Lower leg skin (tissue), 4 donors: Measurements from ENCODE around the gene PSMG4. TPM values are rescaled to one million over a fixed set of nuclear protein-coding genes. Genes with fewer than 3 reads are reported as not detected.

Experiments
- DNase-seq, 2 donors: peaks; one replicate each; pipeline ENCODE4 v3.0.0-alpha.2; 2019; ENCODE audit warnings: low spot score in 2 of 2
- H3K4me3 ChIP-seq: fragments of 200-600 bp; sonication (generic); 2 replicates; pipeline ENCODE4 v1.5.1; 2017; ENCODE audit warnings: mild to moderate bottlenecking, low read depth; ENCODE audit not compliant: poor library complexity, severe bottlenecking
- POLR2A ChIP-seq, 2 donors: fragments of 450-650 bp; IDR thresholded peaks; one replicate each; pipeline ENCODE4 v1.6.1; 2016 to 2017; ENCODE audit warnings: antibody characterized with exemption in 2 of 2, mild to moderate bottlenecking in 1 of 2, moderate library complexity in 1 of 2
- WGBS, 2 donors: methylation state at CpG; one replicate each; pipeline ENCODE4 v1.1.5; 2018; 5-methylcytosine and 5-hydroxymethylcytosine counted together
- intact Hi-C: fragments of 100-400 bp; cut with DNase I; formaldehyde crosslinking; loops from one replicate; pipeline ENCODE4 v1.15.0; 2023; ENCODE audit warnings: low total_unique reads
- total RNA-seq, 4 donors: library from RNA; depleted of rRNA; stranded (reverse); fragments of >200 nt; gene quantifications; one replicate each; pipeline ENCODE4 v1.1.0, GENCODE V29; 2016
- TF ChIP-seq, protein P1 (sequence below), 3 donors: fragments of 450-650 bp; IDR thresholded peaks; one replicate each; pipeline ENCODE4 v1.5.1; 2016; ENCODE audit warnings: antibody characterized with exemption in 3 of 3, mild to moderate bottlenecking in 3 of 3, moderate library complexity in 2 of 3

The PSMG4 gene
- total RNA-seq, 4 donors from 2014 or later: 16.2 to 22.1 (median 19.1) TPM

GRCh38 chr6:3264356-3264755 lies 5.6 kb downstream of the PSMG4 start:
- DNase-seq: no peak
- TF ChIP-seq, protein P1, sequence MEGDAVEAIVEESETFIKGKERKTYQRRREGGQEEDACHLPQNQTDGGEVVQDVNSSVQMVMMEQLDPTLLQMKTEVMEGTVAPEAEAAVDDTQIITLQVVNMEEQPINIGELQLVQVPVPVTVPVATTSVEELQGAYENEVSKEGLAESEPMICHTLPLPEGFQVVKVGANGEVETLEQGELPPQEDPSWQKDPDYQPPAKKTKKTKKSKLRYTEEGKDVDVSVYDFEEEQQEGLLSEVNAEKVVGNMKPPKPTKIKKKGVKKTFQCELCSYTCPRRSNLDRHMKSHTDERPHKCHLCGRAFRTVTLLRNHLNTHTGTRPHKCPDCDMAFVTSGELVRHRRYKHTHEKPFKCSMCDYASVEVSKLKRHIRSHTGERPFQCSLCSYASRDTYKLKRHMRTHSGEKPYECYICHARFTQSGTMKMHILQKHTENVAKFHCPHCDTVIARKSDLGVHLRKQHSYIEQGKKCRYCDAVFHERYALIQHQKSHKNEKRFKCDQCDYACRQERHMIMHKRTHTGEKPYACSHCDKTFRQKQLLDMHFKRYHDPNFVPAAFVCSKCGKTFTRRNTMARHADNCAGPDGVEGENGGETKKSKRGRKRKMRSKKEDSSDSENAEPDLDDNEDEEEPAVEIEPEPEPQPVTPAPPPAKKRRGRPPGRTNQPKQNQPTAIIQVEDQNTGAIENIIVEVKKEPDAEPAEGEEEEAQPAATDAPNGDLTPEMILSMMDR (IDR thresholded peaks at IDR 0.05): no peak
- TF ChIP-seq POLR2A (IDR thresholded peaks at IDR 0.05): no peak
- intact Hi-C loops: no loop called here
- WGBS, 2 donors: 77 to 84% methylated on average over 3 of the region's 3 CpGs
- H3K4me3 ChIP-seq: no peak overlapping the region

DNA sequence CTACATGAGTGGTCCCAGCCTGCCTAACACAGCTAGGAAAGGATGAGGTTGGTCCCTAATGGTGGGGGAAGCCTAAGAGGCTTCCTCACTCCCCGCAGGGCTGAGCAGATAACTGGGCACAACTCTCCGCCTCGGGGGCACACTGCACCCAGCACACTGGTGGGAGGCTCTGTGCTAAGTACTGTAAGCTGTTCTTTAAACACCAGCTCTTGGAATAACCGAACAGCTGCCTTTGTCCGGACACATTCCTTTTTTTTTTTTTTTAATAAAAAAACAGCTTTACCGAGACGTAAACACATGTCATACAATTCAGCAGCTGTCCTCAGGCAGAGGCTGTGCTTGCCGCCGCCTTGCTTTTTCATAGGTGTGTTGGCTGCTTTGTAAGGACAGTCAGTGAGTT lies 6.9 kb downstream of the PSMG4 start:
- H3K4me3 ChIP-seq: no peak overlapping the region
- no peak for DNase-seq
- 44 to 67% methylated on average over 9 of the region's 9 CpGs for WGBS, 2 donors
- intact Hi-C loops: no loop called here
- TF ChIP-seq POLR2A (IDR thresholded peaks at IDR 0.05): no peak
- TF ChIP-seq, protein P1 (IDR thresholded peaks at IDR 0.05): no peak

DNA sequence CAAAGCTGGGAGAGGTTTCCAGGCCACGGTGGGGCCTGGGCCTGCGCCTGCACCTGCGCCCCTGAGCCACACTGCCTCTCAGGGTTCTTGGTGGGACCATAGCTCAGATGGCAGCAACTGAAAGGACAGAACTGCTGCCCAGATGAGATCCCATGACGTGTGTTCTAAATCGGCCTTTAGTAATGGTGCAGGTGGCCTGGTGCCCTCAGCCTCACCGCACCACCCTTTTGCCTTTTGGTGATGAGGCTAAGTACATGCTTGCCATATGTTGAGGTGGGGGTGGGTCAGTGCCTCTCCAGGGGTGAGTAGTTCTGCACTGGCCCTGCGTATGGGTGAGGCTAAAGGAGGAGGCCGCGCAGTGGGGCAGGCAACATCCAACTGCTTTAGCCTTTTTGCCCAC lies 7.4 kb downstream of the PSMG4 start:
- 61 to 78% methylated on average over 8 to 9 of the region's 9 CpGs for WGBS, 2 donors
- no peak for TF ChIP-seq POLR2A (IDR thresholded peaks at IDR 0.05)
- TF ChIP-seq, protein P1 (IDR thresholded peaks at IDR 0.05): no peak
- DNase-seq: no peak

DNA sequence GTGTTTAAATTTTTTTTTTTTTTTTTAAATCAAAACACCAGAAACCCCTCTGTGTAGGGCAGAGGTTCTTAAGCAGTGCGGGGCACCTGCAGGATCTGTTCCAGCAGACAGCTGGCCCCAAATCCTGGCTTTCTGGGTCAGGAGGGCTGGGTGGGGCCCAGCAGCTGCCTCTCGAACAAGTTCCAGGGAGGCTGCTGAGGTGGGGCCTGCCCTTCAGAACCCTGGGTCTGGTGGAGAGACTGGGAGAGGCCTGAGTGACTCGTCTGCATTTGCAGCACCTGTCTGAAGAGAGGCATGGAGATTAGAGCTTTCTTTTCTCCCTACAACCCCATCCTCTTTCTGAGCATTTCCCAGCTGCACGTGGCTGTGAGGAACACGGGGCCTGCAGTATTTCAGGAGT lies 8.4 kb downstream of the PSMG4 start:
- 64 to 70% methylated on average over 5 of the region's 5 CpGs for WGBS, 2 donors
- intact Hi-C loops: no loop called here
- TF ChIP-seq POLR2A (IDR thresholded peaks at IDR 0.05): no peak
- DNase-seq: no peak
- no peak overlapping the region for H3K4me3 ChIP-seq

More for the DNA sequence above, 7.4 kb downstream of the PSMG4 start:
- intact Hi-C loops: no loop called here
- H3K4me3 ChIP-seq: no peak overlapping the region

GRCh38 chr6:3268680-3269079 lies 9.9 kb downstream of the PSMG4 start:
- H3K4me3 ChIP-seq: no peak overlapping the region
- intact Hi-C loops: no loop called here
- TF ChIP-seq, protein P1 (IDR thresholded peaks at IDR 0.05): no peak
- no peak for TF ChIP-seq POLR2A (IDR thresholded peaks at IDR 0.05)
- no peak for DNase-seq
- 84 to 89% methylated on average over 11 of the region's 11 CpGs for WGBS, 2 donors

- TF ChIP-seq, protein P1 (IDR thresholded peaks at IDR 0.05): no peak
- TF ChIP-seq POLR2A (IDR thresholded peaks at IDR 0.05): no peak
- intact Hi-C loops: no loop called here
Measured at GRCh38 chr6:3269281-3269975, 10.7 kb downstream of the PSMG4 start.

More at GRCh38 chr6:3269281-3269975, 10.7 kb downstream of the PSMG4 start:
- 81 to 84% methylated on average over 27 of the region's 27 CpGs for WGBS, 2 donors
- no peak for DNase-seq
- H3K4me3 ChIP-seq: no peak overlapping the region
